NCI-H2081 (cell line): Measurements from ENCODE around the gene ADCY9.
A peak's percentile ranks its signal among the peaks of the same experiment; 100 is the strongest.

Experiments used
- DNase-seq, 2 experiments: peaks; one replicate each; lab custom pipeline; 2025; lab: John Stamatoyannopoulos, UW

Gene ADCY9

GRCh38 chr16:4123616-4124300 lies 7.5 kb upstream of the ADCY9 start:
- DNase-seq, result no peak

GRCh38 chr16:4120176-4120575 lies 3.9 kb upstream of the ADCY9 start:
- DNase-seq, result no peak

- no peak for DNase-seq
Observed at GRCh38 chr16:4117250-4117578, 972 bp upstream of the ADCY9 start.

GRCh38 chr16:4115949-4116318 lies 308 bp downstream of the ADCY9 start:
- DNase-seq, result no peak

GRCh38 chr16:4115209-4115948 lies 863 bp downstream of the ADCY9 start:
- peak; percentile 21 to 45 for DNase-seq

GRCh38 chr16:4114257-4115208 lies 1.7 kb downstream of the ADCY9 start:
- DNase-seq, result no peak

- DNase-seq, result no peak
Observed at GRCh38 chr16:4113358-4114256, 2.6 kb downstream of the ADCY9 start.

- DNase-seq, result no peak
Observed at GRCh38 chr16:4111748-4112696, 4.2 kb downstream of the ADCY9 start.

- DNase-seq, result no peak
Observed at GRCh38 chr16:4110680-4111079, 5.6 kb downstream of the ADCY9 start.

GRCh38 chr16:4110065-4110464 lies 6.2 kb downstream of the ADCY9 start:
- DNase-seq, result no peak

GRCh38 chr16:4109250-4109736 lies 6.9 kb downstream of the ADCY9 start:
- DNase-seq, result no peak

- no peak for DNase-seq
Observed at GRCh38 chr16:4106516-4106915, 9.7 kb downstream of the ADCY9 start.

- no peak for DNase-seq
Observed at GRCh38 chr16:4105848-4106247, 10.4 kb downstream of the ADCY9 start.

- no peak for DNase-seq
Observed at GRCh38 chr16:4103745-4104144, 12.5 kb downstream of the ADCY9 start.

GRCh38 chr16:4101421-4102219 lies 14.6 kb downstream of the ADCY9 start:
- DNase-seq, result no peak

- no peak for DNase-seq
Observed at GRCh38 chr16:4098501-4098900, 17.7 kb downstream of the ADCY9 start.

GRCh38 chr16:4097826-4098240 lies 18.4 kb downstream of the ADCY9 start:
- no peak for DNase-seq

- no peak for DNase-seq
Observed at GRCh38 chr16:4096509-4096908, 19.7 kb downstream of the ADCY9 start.

GRCh38 chr16:4094127-4094773 lies 22.0 kb downstream of the ADCY9 start:
- no peak for DNase-seq
